ENCODE measurements around the gene ZNF33B.

ZNF33B gene

GRCh38 chr10:42635098-42635497, 3.3 kb downstream of the ZNF33B start:
- no peak for DNase-seq (ENCODE audit: low read depth)
- TF ChIP-seq POLR2A (IDR thresholded peaks at IDR 0.05; ENCODE audit: extremely low read depth, insufficient read length) (no peak), CTCF (IDR thresholded peaks at IDR 0.05; ENCODE audit: low read depth, low read length) (no peak), MAX (IDR thresholded peaks at IDR 0.05; ENCODE audit: low read depth, low read length) (no peak), MYC (IDR thresholded peaks at IDR 0.05; ENCODE audit: low read depth, low read length) (no peak)
- no peak overlapping the region for H3K4me3 ChIP-seq (ENCODE audit: low read depth, low read length)

- H3K4me3 ChIP-seq (ENCODE audit: low read depth, low read length), result no peak overlapping the region
- no peak for DNase-seq (ENCODE audit: low read depth)
- no peak for TF ChIP-seq CTCF (IDR thresholded peaks at IDR 0.05; ENCODE audit: low read depth, low read length)
- no peak for TF ChIP-seq MYC (IDR thresholded peaks at IDR 0.05; ENCODE audit: low read depth, low read length)
- TF ChIP-seq POLR2A (IDR thresholded peaks at IDR 0.05; ENCODE audit: extremely low read depth, insufficient read length), result no peak
- no peak for TF ChIP-seq MAX (IDR thresholded peaks at IDR 0.05; ENCODE audit: low read depth, low read length)
These were observed 5.8 kb downstream of the ZNF33B start for GRCh38 chr10:42632564-42632963.

GRCh38 chr10:42630537-42631134, 7.7 kb downstream of the ZNF33B start:
- H3K4me3 ChIP-seq (ENCODE audit: low read depth, low read length), result no peak overlapping the region
- TF ChIP-seq MAX (IDR thresholded peaks at IDR 0.05; ENCODE audit: low read depth, low read length) (no peak), MYC (IDR thresholded peaks at IDR 0.05; ENCODE audit: low read depth, low read length) (no peak), POLR2A (IDR thresholded peaks at IDR 0.05; ENCODE audit: extremely low read depth, insufficient read length) (no peak), CTCF (IDR thresholded peaks at IDR 0.05; ENCODE audit: low read depth, low read length) (no peak)
- no peak for DNase-seq (ENCODE audit: low read depth)

- TF ChIP-seq MYC (IDR thresholded peaks at IDR 0.05; ENCODE audit: low read depth, low read length), result no peak
- no peak for TF ChIP-seq MAX (IDR thresholded peaks at IDR 0.05; ENCODE audit: low read depth, low read length)
- no peak for TF ChIP-seq POLR2A (IDR thresholded peaks at IDR 0.05; ENCODE audit: extremely low read depth, insufficient read length)
- no peak for TF ChIP-seq CTCF (IDR thresholded peaks at IDR 0.05; ENCODE audit: low read depth, low read length)
- no peak overlapping the region for H3K4me3 ChIP-seq (ENCODE audit: low read depth, low read length)
- DNase-seq (ENCODE audit: low read depth), result peak; percentile 34
These were observed 14.4 kb downstream of the ZNF33B start for GRCh38 chr10:42623929-42624328.

- H3K4me3 ChIP-seq (ENCODE audit: low read depth, low read length), result no peak overlapping the region
- TF ChIP-seq MYC (IDR thresholded peaks at IDR 0.05; ENCODE audit: low read depth, low read length) (no peak), MAX (IDR thresholded peaks at IDR 0.05; ENCODE audit: low read depth, low read length) (no peak)
- DNase-seq (ENCODE audit: low read depth), result no peak
These were observed 19.9 kb downstream of the ZNF33B start for GRCh38 chr10:42618424-42618823.

- DNase-seq (ENCODE audit: low read depth), result no peak
- TF ChIP-seq MYC (IDR thresholded peaks at IDR 0.05; ENCODE audit: low read depth, low read length) (no peak), CTCF (IDR thresholded peaks at IDR 0.05; ENCODE audit: low read depth, low read length) (no peak), MAX (IDR thresholded peaks at IDR 0.05; ENCODE audit: low read depth, low read length) (no peak), POLR2A (IDR thresholded peaks at IDR 0.05; ENCODE audit: extremely low read depth, insufficient read length) (no peak)
These were observed 23.0 kb downstream of the ZNF33B start for GRCh38 chr10:42615419-42615818.

More at GRCh38 chr10:42615419-42615818, 23.0 kb downstream of the ZNF33B start:
- no peak overlapping the region for H3K4me3 ChIP-seq (ENCODE audit: low read depth, low read length)
